Transverse colon (tissue), 4 donors: ENCODE data around the gene ASH1L.

Experiments
- EP300 ChIP-seq: sonication (generic); formaldehyde crosslinking; IDR thresholded peaks from one replicate; pipeline ENCODE4 v1.6.1; 2017; ENCODE audit warnings: antibody characterized with exemption, low read depth
- POLR2A ChIP-seq: fragments of 450-650 bp; IDR thresholded peaks from one replicate; pipeline ENCODE4 v1.6.1; 2016; ENCODE audit warnings: antibody characterized with exemption, mild to moderate bottlenecking, moderate library complexity
- POLR2AphosphoS5 ChIP-seq, 3 donors: sonication (generic); formaldehyde crosslinking; IDR thresholded peaks; one replicate each; pipeline ENCODE4 v1.6.1; 2016; ENCODE audit warnings: antibody characterized with exemption in 3 of 3
- TF ChIP-seq, protein P1 (sequence below), 5 experiments: fragments of 200-600 bp in 3 of 5; fragments of 450-650 bp in 2 of 5; sonication (generic) in 3 of 5; IDR thresholded peaks; 1 replicate in 2 of 5; 2 replicates in 3 of 5; pipeline ENCODE4 v1.5.1; 2016 to 2017; ENCODE audit warnings: antibody characterized with exemption in 5 of 5, inconsistent platforms in 3 of 5, mild to moderate bottlenecking in 2 of 5, moderate library complexity in 1 of 5

DNA sequence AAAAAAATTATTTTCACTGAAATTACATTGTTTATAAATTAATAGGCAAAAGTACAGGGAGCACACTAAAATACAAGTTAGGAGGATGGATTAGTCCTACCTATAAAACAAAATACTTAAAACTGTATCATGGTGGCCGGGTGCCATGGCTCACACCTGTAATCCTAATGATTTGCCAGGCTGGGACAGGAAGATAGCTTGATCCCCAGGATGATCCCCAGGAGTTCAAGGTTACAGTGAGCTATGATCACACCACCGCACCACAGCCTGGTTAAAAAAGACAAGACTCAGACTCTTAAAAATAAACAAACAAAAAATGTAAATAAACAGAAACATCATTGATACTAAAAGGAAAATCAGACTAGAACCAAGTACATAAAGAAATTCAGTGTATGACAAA lies 53.5 kb downstream of the ASH1L start:
- TF ChIP-seq EP300 (no peak), POLR2A (no peak), POLR2AphosphoS5 (IDR thresholded peaks at IDR 0.05) (no peak)
- TF ChIP-seq, protein P1, sequence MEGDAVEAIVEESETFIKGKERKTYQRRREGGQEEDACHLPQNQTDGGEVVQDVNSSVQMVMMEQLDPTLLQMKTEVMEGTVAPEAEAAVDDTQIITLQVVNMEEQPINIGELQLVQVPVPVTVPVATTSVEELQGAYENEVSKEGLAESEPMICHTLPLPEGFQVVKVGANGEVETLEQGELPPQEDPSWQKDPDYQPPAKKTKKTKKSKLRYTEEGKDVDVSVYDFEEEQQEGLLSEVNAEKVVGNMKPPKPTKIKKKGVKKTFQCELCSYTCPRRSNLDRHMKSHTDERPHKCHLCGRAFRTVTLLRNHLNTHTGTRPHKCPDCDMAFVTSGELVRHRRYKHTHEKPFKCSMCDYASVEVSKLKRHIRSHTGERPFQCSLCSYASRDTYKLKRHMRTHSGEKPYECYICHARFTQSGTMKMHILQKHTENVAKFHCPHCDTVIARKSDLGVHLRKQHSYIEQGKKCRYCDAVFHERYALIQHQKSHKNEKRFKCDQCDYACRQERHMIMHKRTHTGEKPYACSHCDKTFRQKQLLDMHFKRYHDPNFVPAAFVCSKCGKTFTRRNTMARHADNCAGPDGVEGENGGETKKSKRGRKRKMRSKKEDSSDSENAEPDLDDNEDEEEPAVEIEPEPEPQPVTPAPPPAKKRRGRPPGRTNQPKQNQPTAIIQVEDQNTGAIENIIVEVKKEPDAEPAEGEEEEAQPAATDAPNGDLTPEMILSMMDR (IDR thresholded peaks at IDR 0.05), result no peak
